DLD1 (cell line): Measurements from ENCODE around the gene ACBD6.
"Not testable (repeated sequence)": the region's sequence is repeated elsewhere in the genome, so short reads cannot be mapped to it uniquely, and the experiment has no call there.

Experiments
- in situ Hi-C: cut with HindIII; loops from 2 replicates; pipeline ENCODE4 v1.10.0; 2017; ENCODE audit warnings: low sequenced_read_pairs

ACBD6 gene, protein sequence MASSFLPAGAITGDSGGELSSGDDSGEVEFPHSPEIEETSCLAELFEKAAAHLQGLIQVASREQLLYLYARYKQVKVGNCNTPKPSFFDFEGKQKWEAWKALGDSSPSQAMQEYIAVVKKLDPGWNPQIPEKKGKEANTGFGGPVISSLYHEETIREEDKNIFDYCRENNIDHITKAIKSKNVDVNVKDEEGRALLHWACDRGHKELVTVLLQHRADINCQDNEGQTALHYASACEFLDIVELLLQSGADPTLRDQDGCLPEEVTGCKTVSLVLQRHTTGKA

DNA sequence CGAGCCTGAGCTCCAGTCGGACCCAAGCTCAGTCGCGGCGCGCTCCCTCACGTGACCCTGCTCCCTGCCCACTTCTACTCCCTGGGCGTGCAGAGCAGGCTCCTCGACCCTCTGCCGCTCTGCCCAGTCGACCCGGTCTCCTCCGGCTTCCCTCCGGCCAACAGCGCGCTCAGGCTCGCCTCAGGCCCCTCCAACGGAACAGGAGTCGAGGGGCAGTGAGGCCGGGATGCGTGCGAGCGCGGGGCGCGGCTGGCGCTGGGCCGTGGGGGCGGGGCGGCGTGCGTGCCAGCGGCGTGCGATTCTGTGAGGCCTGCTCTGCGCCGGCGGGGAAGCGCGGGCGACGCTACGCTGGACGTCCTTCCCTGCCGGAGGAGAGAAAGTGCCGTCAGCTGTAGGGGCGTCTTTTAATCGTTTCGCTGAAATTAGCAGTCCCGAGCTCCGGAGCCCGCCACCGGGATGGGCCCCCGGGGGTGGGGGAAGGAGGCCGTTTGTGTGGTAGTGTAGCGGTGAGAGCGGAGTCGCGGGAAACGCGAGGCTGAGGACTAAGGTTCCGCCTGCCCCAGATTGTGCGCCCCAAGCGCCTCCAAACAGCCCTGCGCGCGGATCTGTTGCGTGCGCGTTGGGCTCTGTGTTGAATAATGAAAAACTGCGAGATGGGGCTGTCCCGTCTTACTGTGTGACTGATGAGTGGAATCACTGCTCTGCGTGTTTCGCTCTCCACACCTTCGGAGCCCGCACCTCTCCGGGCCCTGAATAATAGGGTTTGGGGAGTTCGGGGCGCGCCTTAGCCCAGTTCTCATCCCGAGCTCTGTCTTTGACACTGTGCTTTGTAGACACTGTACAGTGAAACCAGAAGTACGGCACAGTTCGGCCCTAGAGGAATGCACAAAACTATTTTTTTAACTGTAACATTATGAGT is at the start of gene ACBD6:
ACBD6 (minus strand) TSS at position 217 of the 919 bp plus-strand sequence. CDS start 311 bp downstream, outside the sequence.
- in situ Hi-C loops, result loop anchor here (25.0 kb wide), 1 partner anchor 360 kb away; no protein-coding TSS in a partner anchor

DNA sequence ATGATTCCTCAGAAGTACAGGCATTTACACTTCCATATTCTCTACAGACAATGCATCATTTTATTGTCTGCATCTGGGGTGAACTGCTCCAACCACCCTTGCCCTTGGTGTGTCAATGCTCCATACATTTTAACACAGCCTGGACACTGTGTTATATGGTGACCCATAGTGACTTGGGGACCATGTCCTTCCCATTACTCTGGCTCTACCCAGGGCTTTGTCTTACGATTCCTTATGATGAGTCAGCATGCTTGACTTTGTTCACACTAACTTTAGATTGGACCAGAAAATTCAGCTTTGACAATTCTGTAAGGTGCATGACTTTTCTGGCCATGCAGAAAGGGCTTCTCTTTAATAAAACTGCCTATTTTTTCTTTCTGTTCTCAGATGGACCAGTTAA is 49.6 kb upstream of the ACBD6 start:
- in situ Hi-C loops, result no loop called here

DNA sequence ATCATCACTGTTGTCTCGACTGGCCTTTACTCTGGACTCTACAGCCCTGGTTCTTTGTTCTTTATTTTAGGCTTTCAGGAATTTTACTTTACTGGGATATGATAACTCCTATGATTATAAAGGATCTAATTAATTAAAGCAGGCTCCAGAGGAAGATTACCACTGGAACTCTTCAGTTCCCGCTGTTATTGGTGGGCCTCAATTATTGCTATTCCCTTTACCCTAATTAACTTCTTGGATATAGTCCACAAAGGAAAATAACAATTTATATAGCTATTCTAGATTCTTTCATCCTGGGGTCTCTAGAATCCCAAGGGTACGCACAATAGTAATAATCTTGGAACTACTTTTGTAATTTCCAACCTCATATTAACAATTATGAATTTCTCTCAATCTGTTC is 47.9 kb upstream of the ACBD6 start:
- in situ Hi-C loops, result no loop called here

DNA sequence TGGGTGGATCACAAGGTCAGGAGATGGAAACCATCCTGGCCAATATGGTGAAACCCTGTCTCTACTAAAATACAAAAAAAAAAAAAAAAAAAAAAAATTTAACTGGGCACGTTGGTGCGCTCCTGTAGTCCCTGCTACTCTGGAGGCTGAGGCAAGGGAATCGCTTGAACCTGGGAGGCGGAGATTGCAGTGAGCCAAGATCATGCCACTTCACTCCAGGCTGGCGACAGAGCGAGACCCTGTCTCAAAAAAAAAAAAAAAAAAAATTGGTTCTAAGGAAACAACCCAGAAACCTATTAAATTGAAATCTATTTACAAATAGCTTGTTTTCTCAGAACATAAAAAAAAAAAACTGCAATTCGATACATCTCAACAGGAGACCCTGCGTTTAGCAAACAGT is 47.4 kb upstream of the ACBD6 start:
- in situ Hi-C loops, result not testable (repeated sequence)

DNA sequence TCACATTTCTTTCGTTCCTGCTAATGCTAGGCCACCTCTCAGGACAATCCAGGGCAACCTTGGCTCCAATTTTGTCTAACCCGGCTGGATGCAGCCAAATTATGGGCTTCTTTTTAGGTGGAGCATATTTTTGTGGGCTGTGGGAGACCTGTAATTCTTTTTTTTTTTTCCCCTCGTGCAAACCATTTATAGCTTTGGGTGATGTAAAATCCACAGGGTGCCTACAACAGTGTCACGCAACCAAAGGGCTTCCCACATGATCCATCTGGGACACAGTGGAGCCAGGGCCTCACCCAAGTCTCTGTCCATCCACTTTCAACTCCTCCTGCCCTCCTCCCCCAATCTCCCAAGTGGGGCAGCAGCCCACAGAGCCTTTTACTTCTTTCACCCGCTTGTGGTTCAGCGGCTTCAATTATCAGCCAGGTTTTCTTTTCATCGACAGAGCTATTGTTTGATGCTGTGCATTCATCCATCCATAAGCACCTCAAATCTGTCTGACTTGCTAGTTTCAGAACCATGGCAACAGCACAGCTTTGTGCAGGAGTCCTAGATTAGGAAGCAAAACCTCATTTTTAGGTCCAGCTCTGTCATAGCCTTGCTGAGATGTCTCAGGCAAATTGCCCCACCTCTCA is 46.4 kb upstream of the ACBD6 start:
- in situ Hi-C loops, result no loop called here

DNA sequence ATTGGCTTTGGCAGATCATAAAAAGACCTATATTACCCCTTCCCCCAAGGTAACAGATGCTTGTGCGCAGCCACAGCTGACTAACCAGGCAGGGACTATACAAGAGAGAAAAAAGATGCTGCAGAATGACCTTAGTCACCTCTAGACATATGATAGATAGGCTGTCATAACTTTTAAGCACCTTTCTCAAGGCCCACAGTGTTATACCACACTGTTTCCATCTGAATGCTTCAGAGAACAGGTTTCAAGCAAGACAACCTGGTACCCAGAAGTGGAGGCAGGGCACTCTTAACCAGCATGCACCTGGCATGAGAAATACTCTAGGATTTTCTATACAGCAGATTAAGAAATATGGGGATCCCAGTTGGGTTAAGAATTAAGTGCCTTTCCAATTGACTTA is 43.6 kb upstream of the ACBD6 start:
- in situ Hi-C loops, result no loop called here

DNA sequence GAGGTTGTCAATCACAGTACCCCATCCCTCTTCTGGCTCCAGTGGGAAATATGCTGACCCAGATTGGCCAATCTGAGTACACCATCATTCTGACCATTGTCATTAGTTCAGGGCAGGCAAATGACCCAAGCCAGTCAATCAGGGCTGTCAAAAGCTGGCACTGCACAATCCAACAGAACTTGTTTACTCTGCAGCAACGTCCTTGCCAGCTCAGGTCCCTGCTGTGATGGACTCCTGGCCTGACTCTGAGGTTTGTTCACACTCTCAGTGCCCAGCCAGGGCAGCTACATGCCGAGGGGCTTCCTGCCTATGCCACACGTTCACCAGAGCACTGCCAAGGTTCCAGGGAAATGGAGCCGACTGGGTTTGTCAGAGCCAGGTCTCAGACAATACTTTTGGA is 41.7 kb upstream of the ACBD6 start:
- in situ Hi-C loops, result no loop called here

DNA sequence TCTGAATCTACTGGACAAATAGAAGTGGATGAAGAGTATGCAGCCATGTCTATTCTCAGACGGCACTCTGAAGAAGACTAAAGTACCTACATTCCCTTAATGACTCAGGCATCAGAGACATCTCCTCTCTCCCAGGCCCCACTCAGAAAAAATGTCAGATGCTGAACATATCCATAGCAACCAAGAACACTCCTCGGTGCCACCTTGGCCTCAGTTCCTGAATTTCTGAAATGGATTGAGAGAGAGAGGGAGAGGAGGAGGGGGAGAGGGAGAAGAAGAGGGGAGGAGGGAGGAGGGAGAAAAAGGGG is 40.4 kb upstream of the ACBD6 start:
- in situ Hi-C loops, result no loop called here

DNA sequence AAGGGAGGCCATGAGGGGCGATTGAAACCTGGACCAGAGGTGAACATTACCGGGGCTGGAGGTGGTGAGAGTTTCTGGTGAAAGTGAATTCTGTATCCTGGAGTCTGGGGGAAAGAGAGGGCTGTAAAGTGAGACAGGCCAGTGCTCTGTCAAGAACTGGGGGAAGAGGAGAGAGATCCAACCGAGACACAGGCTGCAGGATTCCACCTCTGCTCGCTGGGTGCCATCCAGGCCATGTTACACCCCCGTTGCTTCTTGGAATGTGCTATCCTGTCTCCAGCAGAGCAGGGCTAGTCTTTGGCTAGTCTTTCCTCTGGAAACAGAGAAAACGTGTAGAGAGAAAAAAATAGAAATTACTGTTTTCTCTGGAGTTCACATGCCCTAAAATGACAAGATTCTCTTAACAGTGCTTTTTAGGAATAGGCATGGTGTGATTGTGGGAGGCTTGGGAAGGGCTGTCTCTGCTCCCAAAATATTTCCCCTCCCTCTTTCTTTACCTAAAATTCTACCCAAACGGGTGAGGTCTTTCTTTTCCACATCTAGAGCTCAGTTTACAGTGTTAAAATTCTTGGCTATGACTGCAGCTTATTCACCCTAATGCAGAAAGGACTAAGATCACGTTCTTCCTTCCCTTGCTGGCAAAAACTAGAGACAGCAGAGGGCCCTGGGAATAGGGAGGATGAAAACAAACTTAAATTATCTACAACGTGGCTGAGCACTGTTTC is 39.9 kb upstream of the ACBD6 start:
- in situ Hi-C loops, result no loop called here

DNA sequence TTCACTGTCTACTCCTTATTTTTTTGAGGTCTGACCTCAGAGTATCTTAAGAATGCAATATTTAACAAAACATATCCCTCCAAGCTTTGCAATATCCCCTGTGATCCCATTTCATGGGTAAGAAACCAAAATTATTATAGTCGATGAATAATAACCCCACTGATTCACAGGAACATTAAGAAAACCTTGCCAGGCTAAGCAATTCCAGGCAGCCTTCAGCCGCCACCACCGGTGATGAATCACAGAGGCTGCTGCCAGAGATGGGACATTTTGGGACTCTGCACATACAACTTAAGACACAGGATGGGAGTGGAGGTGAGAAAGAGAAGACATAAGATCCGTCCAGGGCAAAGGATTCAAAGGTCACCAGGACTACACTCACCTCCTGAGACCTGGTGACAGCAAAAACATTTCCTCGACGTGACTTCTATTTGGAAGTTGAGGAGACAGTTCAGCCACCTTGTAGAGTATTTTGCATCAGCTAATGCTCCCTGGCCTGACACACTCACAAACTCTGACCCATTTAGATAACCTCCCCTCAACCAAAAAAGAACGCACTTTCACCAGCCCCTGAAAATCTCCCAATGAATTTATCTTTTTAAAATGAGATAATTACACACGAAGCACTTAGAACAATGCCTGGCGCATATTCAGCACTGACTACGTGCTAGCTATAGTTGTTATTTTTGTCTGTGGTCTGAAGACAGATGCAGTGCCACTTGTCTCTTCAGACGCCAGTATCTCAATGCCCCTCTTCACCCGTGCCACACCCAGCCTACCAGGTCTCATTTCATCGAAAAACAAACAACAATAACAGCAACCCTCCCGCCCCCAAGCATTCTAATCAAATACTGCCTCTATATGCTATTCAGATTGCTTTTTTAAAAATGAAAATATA is 38.6 kb upstream of the ACBD6 start:
- in situ Hi-C loops, result no loop called here

DNA sequence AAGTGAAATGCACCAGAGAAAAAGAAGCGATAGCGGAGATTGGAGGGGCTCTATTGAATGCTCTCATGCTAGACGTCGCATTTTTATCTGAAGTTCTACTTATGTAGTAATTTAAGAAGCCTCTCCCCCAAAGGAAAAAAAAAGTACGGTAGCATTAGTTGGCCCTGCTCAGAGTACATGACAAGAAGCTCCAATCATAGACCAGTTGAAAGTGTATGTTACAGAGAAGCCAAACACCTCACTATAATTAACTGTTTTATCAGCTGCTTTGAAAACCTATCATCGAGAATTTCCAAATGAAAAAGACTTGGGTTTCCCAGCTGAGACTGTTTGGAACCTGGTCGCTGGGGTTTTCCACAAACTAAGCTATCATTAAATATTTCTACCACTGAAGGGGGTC is 36.8 kb upstream of the ACBD6 start:
- in situ Hi-C loops, result no loop called here

DNA sequence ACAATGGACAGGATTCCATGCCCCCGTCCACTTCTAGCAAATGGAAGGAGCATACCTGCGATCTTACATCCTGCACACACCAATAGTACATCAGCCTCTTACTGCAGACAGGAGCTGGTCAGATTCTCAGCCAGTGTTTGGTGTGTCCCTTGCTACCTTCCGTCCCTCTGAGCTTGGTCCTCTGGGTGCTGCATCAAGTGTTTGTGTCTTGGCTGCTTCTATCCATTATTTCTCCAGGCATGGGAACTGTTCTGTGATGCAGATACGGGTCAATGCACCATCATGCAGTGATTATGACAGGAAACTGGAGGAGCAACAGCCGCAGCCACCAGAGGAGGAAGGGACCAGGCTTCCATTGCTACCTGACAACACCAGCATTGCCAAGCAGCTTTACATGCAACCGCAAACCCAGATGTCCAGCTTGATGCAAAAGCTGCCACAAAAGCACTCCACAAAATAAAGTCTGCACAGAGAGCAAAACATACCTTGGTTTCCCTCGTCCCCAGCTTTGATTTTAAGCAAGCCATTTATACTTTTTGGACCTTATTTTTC is 34.5 kb upstream of the ACBD6 start:
- in situ Hi-C loops, result no loop called here

DNA sequence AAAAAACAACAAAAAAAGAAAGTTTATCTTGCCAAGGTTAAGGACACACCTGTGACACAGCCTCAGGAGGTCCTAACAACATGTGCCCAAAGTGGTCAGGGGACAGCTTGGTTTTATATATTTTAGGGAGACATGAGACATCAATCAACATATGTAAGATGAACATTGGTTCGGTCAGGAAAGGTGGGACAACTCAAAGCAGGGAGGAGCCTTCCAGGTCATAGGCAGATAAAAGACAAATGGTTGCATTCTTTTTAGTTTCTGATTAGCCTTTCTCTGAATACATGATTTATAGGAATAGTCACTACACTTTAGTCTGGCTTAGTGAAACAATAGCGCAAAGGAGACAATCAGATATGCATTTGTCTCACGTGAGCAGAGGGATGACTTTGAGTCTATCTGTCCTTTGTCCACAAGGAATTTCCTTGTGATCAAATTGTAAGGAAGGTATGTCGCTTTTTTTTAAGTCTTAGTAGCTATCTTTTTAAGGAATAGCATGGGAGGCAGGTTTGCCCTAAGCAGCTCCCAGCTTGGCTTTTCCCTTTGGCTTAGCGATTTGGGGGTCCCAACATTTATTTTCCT is 33.1 kb upstream of the ACBD6 start:
- in situ Hi-C loops, result no loop called here

DNA sequence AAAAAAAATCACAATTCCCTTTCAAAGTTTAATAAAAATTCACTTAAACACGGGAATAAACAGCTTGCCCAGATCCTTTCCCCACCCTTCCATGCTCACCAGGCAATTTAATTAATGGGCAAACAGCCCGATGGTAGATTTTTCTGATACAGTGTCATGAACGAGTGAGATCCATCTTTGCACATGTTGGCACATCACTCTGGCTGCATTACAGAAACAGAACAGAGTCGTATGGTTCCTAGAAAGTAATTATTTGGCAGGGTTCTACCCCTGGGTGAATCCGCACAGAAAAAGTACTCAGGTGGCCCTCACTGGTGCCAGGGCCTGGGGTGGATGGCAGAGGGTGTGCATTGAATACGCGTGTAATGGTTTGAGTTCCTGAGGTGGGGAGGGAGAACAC is 31.8 kb upstream of the ACBD6 start:
- in situ Hi-C loops, result no loop called here

DNA sequence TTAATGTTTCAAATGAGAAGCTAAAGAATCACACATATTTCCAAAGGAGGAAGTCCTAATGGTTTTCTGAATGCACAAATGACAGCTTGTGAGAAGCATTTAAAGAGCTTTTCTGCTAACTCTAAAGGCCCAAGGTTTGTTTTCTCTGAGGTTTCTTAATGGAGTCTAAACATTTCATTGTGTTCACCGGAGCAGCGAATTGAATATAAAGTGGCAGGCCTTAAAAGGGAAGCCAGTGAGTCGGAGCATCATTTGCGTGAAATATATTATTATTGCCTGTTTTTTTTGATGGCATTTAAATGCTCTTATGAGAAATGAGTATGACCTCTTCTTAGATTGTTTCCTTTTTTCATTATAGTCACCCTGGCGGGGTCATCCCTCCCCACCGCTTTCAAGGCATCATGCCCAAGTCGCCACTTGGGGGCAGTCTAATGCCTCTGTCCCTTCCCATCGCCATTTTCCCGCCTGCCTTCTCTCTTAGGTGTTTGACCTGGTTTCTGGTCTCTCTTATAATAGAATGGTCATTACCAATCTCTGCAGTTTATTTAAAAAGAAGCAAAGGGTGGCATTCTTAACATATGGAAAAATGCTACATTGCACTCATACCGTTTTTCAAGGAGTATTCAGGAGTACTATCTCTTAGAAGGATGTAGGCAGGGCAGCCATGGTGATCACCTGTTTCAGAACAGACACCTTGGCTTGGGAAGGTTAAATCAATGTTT is 31.1 kb upstream of the ACBD6 start:
- in situ Hi-C loops, result no loop called here

DNA sequence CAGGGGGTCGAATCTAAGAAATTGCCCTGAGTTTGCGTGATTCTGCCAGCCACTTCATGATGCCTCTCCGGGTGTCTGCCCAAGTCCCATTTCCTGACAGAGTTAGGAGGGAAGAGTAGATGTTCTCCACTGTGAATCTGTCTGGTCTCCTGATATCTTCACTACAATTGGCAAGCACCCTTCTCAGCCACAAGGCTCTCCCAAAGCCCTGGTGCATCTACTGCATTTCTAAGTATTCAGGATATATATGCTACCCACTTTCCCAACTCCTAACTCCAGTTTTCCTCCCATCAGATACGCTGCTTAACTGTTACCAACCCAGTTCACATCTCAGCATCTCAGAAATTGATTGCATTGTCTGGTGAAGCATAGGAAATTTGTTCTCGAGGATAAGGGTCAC is 30.5 kb upstream of the ACBD6 start:
- in situ Hi-C loops, result no loop called here

DNA sequence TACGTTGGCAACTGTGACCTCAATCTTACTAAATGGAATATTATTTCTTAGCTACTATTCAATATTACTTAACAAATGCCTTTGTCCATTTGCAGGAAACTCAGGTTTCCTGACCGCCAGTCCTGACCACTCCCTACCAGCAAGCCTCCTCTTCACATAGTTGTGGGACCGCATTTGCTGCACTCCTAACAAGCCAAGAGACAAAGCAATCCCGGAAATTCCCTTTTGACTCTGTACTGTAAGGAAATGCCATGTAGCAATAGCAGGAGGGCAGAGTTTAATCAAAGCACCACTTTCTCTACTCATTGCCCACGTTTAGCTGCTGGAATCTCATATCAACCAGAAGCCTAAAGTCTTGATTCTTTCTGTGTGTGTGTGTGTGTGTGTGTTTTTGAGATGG is 28.1 kb upstream of the ACBD6 start:
- in situ Hi-C loops, result no loop called here

DNA sequence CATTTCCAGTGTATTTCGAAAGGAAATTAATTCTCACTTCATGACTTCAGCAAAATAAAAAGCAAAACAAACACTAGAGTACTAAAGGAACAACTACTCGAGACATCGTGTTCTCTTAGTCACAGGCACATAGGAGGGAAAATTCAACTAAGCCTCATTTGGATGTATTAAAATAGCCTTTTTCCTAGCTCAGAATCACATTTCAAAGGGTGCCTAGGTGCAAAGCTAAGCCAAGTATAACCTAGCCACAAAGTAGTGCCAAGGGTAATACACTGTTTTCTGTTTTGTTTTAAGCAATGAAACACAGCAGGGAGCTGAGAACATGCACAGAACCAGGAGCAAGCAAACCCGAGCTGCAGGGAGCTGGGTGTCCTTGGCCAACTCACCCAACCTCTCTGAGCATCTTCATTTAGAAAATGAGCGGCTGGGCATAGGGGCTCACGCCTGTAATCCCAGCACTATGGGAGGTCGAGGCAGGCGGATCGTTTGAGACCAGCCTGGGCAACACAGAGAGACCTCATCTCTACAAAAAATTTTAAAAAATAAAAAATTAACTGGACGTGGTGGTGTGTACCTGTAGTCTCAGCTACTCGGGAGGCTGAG is 26.6 kb upstream of the ACBD6 start:
- in situ Hi-C loops, result loop anchor here (5.0 kb wide), 1 partner anchor 638 kb away; no protein-coding TSS in a partner anchor
